HFFc6 (cell line): ENCODE measurements around the gene FGGY. TPM values are rescaled to one million over a fixed set of nuclear protein-coding genes. Genes with fewer than 3 reads are reported as not detected.
A peak's percentile ranks its signal among the peaks of the same experiment; 100 is the strongest.

Source experiments
- DNase-seq: peaks from one replicate; pipeline ENCODE4 v3.0.0-alpha.2; 2018
- H3K27ac Mint-ChIP-seq: 2 replicates; pipeline ENCODE4 v1.8.0; 2020; ENCODE audit warnings: mild to moderate bottlenecking, mixed read lengths
- H3K27me3 Mint-ChIP-seq: 2 replicates; pipeline ENCODE4 v1.8.0; 2021; ENCODE audit warnings: mild to moderate bottlenecking, moderate library complexity, mixed read lengths; ENCODE audit not compliant: insufficient read depth
- H3K36me3 Mint-ChIP-seq: 2 replicates; pipeline ENCODE4 v1.8.0; 2021; ENCODE audit warnings: low read depth, mixed read lengths
- H3K4me1 Mint-ChIP-seq: 2 replicates; pipeline ENCODE4 v1.8.0; 2020; ENCODE audit warnings: low read depth, mixed read lengths
- H3K4me3 Mint-ChIP-seq: 2 replicates; pipeline ENCODE4 v1.8.0; 2020; ENCODE audit warnings: mild to moderate bottlenecking, moderate library complexity, mixed read lengths
- H3K9me3 Mint-ChIP-seq: 2 replicates; pipeline ENCODE4 v1.8.0; 2020; ENCODE audit warnings: mild to moderate bottlenecking, mixed read lengths
- total RNA-seq, 6 experiments: library from RNA; stranded (reverse); fragmentation: NEBNext Ultra II Directional; extraction: Animal tissue kit (Norgen Biotek cat#: 25700); gene quantifications; 2 replicates in 1 of 6; 3 replicates in 5 of 6; pipeline ENCODE4 v1.2.3, GENCODE V29; 2021
- TF ChIP-seq, protein P1 (sequence below): fragments of 200-600 bp; sonication (generic); IDR thresholded peaks from 2 replicates; pipeline ENCODE4 v1.5.0; 2021; ENCODE audit warnings: antibody characterized with exemption, mild to moderate bottlenecking

The FGGY gene
- total RNA-seq, 6 experiments from 2014 or later, result 16.4 to 20.1 (median 18.7) TPM

DNA sequence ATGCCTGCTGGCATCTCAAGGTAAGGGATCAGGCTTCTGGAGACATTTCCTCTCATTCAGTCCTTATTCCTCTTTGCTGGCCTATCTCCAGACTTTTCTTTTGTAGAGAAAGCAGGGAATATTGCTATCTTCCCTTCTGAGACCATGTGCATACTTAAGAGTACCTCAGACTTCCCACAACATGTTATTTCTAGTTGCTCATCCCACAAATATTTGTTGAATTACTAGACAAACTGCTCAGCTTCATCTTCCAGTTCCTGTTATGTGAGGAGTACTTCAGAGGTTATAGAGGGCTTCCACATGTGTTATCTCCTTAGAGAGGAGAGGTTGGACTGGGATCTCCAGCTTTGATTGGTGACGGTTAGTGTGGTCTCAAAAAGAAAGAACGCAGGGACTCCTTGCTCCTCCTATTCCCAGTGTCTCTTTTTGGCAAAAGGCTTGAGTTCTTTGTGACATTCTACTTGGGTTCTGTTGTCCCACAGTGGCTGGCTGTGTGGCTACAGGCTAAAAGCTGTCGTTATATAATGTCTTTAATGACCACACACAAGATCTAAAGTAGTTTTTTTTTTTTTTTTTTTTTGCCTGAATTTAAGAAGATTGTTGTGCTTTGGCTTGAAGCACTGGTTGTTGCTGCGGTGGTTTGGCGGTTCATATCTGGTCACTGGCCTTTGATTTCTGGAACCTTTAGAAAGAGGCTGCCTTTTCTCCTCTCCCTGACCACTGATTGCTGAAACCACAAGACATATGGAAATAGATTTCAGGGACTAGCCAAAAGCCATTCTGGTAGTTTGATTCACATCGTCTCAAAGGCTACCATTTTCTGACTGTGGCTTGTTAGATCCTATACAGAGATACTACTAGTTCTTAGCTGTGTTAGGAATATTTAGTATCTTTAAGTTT lies 78.7 kb downstream of the FGGY start:
- peaks cover 32% of the 10 kb centered on the region for H3K4me1 Mint-ChIP-seq

DNA sequence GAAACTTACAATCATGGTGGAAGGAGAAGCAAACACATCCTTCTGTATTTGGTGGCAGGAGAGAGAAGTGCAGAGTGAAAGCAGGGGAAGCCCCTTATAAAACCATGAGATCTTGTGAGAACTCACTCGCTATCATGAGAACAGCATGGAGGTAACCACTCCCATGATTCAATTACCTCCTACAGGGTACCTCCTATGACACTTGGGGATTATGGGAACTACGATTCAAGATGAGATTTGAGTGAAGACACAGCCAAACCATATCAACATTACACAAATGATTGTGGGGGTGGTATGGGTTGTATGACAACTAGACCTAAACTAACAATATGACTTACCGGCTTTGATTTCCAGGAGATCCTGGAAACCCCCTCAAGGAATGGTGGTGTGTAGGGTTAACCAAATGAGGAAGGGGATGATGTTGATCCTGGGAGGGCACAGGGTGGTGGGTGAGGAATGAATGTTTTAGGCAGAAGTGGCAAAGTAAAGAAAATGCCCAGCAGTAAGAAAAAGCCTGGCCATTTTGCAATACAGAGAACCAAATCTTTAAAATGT lies 80.5 kb downstream of the FGGY start:
- TF ChIP-seq, protein P1, sequence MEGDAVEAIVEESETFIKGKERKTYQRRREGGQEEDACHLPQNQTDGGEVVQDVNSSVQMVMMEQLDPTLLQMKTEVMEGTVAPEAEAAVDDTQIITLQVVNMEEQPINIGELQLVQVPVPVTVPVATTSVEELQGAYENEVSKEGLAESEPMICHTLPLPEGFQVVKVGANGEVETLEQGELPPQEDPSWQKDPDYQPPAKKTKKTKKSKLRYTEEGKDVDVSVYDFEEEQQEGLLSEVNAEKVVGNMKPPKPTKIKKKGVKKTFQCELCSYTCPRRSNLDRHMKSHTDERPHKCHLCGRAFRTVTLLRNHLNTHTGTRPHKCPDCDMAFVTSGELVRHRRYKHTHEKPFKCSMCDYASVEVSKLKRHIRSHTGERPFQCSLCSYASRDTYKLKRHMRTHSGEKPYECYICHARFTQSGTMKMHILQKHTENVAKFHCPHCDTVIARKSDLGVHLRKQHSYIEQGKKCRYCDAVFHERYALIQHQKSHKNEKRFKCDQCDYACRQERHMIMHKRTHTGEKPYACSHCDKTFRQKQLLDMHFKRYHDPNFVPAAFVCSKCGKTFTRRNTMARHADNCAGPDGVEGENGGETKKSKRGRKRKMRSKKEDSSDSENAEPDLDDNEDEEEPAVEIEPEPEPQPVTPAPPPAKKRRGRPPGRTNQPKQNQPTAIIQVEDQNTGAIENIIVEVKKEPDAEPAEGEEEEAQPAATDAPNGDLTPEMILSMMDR, result no peak
- Mint-ChIP-seq H3K27ac (no peak overlapping the region; the same call in 1 of the 2 replicates), H3K4me1 (peaks cover 32% of the 10 kb centered on the region), H3K36me3 (peaks cover 36% of the 10 kb centered on the region), H3K27me3 (no peaks in the 10 kb centered on the region), H3K9me3 (peaks cover 4% of the 10 kb centered on the region; the same call in 1 of the 2 replicates), H3K4me3 (no peak overlapping the region)
- DNase-seq, result no peak

More for the DNA sequence above, 78.7 kb downstream of the FGGY start:
- Mint-ChIP-seq H3K27me3 (no peaks in the 10 kb centered on the region), H3K9me3 (peaks cover 4% of the 10 kb centered on the region; the same call in 1 of the 2 replicates), H3K27ac (peak overlapping the region; percentile 93), H3K36me3 (peaks cover 21% of the 10 kb centered on the region), H3K4me3 (peak overlapping the region; percentile 74)
- DNase-seq, result peak; percentile 100
- TF ChIP-seq, protein P1, result no peak

DNA sequence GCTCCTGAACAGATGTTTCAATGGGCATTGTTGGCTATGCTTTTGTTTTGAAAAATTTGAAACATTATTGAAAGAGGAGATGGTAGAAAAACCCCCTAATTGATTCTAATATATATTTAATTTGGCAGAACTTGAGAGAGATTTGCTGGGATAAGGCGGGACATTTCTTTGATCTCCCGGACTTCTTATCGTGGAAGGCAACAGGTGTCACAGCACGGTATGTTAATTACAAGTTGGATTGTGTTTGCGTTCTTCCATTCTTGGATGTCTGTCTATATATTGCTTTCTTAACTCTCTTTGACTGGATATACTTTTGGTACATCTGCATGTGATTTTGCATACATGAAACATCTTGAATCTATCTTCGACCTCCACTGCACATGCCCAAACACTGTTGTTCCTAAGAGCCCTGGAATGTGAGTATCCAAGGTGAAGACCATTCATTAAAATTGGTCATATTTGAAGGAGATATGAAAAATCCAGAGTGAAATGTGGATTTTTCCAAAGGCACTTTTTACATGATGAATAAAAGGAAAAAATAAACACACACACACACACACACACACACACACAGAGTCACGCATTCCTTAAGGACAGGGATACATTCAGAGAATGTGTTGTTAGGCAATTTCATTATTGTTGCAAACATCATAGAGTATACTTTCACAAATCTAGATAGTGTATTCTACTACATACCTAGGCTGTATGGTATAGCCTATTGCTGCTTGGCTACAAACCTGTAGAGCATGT lies 81.9 kb downstream of the FGGY start:
- H3K4me3 Mint-ChIP-seq, result no peak overlapping the region
- no peak overlapping the region for H3K27ac Mint-ChIP-seq
- H3K27me3 Mint-ChIP-seq, result peaks cover 2% of the 10 kb centered on the region; the same call in 1 of the 2 replicates
- no peak for DNase-seq
- H3K9me3 Mint-ChIP-seq, result peaks cover 4% of the 10 kb centered on the region; the same call in 1 of the 2 replicates
- H3K4me1 Mint-ChIP-seq, result peaks cover 37% of the 10 kb centered on the region
- TF ChIP-seq, protein P1, result no peak
- H3K36me3 Mint-ChIP-seq, result peaks cover 42% of the 10 kb centered on the region

DNA sequence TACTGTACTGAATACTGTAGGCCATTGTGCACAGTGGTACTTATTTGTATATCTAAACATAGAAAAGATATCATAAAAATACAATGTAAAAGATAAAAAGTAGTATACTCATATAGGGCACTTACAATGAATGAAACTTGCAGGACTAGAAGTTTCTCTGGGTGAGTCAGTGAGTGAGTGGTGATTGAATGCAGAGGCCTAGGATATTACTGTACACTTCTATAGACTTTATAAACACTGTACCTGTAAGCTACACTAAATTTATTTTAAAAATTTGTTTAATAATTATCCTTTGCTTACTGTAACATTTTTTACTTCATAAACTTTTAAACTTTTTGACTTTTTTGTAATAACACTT lies 82.5 kb downstream of the FGGY start:
- H3K9me3 Mint-ChIP-seq, result peaks cover 4% of the 10 kb centered on the region; the same call in 1 of the 2 replicates
- TF ChIP-seq, protein P1, result no peak
- no peak for DNase-seq
- no peak overlapping the region for H3K27ac Mint-ChIP-seq
- peaks cover 2% of the 10 kb centered on the region; the same call in 1 of the 2 replicates for H3K27me3 Mint-ChIP-seq
- peaks cover 43% of the 10 kb centered on the region for H3K4me1 Mint-ChIP-seq
- peaks cover 42% of the 10 kb centered on the region for H3K36me3 Mint-ChIP-seq
- H3K4me3 Mint-ChIP-seq, result no peak overlapping the region

DNA sequence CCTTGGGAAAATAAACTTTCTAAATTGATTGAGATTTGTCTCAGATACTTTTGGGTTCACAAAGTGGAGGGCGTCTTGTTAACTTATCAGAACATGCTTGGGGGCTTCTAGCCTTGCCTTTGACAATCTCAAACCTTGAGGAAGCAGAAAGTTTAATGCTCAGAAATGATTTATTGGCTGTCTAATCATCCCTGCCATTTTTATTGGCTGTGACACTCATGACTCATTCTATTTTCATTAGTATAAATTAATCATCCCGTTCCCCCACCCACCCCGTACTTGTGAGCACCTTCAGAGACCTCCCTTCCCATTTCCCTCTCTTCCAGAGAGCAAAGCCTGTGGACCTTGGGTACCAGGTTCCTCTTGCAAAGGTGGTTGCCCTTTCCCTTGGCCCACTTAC lies 87.1 kb downstream of the FGGY start:
- Mint-ChIP-seq H3K4me3 (0 out of 2 replicates have a peak overlapping the region, but pooled peaks have one; percentile 23), H3K27ac (no peak overlapping the region), H3K36me3 (peaks cover 26% of the 10 kb centered on the region), H3K27me3 (peaks cover 4% of the 10 kb centered on the region; the same call in 1 of the 2 replicates), H3K4me1 (peaks cover 14% of the 10 kb centered on the region), H3K9me3 (no peaks in the 10 kb centered on the region)
- TF ChIP-seq, protein P1, result no peak
- peak; percentile 41 for DNase-seq
